GM04503 (cell line): ENCODE data around the gene CYP4V2.

ENCODE experiments used
- DNase-seq: peaks from one replicate; pipeline ENCODE4 v3.0.0-alpha.2; 2012; ENCODE audit warnings: low read depth

CYP4V2 gene

DNA sequence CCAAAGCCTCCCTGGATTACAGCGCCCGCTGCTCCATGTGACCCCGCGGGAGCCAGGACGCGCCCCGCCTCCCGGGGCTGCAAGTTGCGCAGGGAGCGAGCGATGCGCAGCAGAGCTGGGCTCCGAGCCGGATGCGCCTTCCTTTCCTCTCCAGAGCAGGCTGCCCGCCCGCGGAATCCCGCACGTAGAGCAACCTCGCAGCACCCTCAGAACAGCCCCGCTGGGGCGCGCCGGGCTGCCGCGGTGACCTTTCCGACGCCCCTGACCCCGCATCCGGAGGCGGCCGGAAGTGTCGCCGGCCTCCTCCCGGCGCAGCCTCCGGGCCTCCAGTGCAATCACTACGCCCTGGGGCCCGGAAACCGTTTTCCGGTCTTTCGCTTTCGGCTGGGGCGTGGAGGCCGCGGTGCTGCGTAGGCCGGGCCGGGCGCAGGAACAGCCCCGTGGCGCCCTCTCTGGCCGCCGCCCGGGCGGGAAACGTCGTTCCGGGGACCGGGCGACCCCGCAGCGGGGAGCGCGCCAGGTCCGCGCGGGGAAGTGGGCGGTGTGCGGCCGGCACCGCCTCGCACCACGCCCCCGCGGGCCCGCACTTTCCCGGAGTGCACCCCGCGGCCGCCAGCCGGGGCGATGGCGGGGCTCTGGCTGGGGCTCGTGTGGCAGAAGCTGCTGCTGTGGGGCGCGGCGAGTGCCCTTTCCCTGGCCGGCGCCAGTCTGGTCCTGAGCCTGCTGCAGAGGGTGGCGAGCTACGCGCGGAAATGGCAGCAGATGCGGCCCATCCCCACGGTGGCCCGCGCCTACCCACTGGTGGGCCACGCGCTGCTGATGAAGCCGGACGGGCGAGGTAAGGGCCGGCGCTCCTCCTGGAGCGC lies at the start of gene CYP4V2:
Gene CYP4V2, plus strand, starts transcription at position 368 of the 866 bp plus-strand sequence. Its CDS starts 257 bp downstream, at position 625.
- no peak for DNase-seq

DNA sequence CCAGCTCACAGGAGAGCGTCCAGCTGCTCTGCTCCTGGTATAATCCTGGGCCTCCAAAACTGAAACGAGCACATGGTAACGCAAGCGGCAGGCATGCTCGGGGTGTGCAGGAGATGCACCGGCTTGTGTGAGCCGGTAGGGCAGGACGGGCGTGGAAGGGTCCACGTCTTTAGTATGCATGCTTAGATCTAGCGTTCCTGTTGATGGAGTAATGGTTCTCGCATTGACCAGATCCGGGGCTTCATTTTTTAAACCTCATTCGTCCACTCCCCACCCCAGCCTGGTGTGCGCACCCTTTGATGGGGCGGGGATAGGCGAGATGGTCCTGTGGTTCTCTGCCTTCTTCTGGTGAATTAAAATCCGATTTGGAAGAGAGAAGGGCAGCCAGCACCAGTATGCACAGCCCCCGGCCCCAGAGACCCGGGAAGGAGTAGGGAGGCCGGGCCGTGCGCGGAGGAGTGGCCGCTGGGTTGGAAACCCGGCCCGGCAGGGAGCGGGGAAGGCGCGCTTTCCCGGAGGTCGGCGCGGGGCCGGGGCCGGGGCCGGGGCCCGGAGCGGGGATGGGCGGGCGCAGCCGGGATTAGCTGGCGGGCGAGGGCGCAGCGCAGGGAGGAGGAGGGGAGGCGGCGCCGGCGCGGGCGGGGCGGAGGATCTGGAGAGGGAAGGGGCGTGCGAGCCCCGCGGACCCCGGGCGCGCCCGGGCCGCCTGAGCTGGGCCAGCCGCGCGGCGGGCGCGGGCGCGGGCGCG lies 47.0 kb upstream of the CYP4V2 start:
- no peak for DNase-seq

DNA sequence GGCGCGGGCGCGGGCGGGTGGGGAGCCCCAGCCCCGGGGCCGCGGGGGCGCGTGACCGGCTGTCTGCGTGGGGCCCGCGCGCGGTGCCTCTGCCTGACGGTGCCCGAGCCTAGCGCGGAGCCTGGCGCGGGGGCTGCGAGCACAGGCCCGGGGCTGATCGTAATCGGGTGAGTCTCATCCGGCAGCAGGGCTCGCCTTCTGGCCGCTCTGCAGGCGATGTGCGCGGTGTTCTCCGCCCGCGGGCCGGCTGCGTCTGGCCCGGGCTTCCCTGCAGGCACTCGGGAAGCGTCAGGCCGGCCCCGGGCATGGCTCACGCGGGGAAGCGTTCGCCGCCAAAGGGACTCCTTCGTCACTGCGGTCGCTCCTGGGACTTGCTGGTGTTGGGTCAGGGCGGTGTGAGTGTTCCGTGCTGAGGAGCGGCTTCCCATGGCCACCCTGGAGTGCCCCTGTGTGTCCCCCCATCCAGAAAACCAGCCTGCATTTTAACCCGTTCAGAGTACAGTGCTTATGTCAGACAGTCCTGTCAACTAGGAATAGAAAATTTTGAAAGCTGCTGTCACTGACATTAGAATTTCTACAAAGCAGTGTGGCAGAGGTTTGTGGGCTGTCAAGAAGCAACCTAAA lies 46.3 kb upstream of the CYP4V2 start:
- no peak for DNase-seq

DNA sequence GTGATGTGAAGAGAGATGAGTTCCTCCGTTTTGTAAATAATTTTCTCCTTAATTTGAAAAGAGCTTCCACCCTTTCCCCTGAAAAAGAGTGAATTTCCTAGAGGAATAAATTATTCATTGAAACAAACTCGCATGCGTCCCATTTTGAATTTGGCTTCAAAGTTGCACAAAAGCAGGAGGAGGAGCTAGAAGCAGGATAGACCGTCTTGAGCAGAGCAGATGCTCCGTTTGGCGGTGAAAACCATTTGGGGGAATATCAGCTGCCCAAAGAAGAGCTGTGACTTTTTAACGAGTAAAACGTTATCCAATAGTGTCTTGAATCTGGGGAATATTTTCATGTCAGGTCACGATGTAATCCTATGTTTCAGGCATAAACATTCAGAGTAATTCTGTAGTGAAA lies 44.9 kb upstream of the CYP4V2 start:
- no peak for DNase-seq

DNA sequence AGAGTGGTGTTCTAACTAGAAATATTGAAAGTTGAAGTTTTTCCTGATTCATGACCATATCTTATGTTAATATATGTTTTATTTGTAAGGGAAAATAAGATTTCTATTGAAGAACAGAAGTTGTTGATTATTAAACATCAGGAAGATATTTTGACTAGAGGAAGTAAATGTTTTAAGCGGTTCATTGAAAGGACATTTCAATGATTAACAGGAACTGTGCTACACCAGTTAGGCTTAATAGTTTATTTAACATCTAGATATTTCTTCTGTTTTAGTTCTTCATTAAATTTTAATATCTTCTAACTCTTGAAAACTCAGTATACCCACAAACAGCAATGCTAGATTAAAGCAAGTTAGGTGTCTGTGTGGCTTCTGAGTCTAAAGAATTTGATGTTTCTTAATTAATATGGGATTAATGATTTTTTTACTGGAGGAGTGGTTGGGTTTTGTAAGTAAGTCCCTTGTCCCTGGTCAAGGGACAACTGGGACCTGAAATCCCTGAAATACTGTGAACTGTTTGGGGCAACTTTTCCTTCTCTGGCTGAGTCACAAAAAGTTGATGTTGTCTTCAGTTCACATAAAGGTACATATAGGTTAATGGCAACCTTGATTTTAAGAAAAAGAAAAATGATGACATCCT lies 42.9 kb upstream of the CYP4V2 start:
- DNase-seq, result no peak

DNA sequence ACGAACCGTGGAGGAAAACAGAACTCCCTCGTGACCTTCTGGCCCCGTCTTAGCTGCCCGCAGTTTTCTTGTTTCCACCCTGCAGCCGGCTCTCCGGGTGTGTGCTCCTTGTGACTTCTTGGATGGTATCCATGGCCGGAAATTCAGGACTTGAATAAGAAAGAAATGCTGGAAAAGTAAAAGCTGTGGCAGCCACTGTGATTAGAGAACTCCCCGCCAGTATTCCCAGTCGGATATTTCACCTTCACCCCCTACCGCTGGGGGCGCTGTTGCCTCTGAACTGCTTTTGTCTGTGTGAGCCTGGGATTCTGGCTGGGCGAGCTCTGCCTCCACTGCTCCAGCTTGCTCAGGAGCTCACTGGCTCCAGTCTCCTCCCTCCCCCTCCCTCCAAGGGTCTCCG lies 41.5 kb upstream of the CYP4V2 start:
- no peak for DNase-seq

DNA sequence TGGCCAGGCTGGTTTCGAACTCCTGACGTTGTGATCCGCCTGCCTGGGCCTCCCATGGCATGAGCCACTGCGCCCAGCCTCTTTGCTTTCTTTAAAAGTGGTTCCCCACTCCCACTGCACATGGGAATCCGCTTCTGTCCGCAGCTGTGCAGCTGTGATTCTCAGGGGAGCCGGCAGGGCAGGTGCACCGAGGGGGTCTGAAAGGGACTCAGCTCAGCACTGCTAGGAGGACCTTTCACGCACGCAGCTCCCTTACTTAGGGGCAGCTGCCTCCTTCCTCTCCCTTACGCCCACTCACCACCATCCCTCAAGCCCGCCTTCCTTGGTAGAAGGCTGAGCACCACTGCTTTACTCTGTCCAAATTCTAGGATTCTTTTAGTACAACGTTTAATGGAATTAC lies 40.4 kb upstream of the CYP4V2 start:
- no peak for DNase-seq

DNA sequence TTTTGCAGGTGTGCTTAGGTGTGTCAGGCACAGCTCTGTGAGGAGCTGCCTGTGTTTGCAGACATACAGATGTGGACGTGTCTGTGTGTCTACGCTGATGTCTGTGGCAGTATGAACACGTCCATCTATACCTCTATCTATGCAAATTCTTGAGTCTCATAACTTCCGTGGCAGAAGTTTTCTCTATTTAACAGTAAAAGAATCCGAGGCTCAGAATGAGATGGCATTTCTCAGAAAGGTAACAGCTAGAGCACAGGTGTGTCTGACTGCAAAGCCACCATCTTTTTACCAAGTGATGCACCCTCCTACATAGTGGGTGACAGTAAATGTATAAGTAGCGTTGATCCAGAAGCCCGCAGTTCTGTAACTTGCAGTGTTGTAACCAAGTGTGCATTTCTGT lies 39.9 kb upstream of the CYP4V2 start:
- no peak for DNase-seq

DNA sequence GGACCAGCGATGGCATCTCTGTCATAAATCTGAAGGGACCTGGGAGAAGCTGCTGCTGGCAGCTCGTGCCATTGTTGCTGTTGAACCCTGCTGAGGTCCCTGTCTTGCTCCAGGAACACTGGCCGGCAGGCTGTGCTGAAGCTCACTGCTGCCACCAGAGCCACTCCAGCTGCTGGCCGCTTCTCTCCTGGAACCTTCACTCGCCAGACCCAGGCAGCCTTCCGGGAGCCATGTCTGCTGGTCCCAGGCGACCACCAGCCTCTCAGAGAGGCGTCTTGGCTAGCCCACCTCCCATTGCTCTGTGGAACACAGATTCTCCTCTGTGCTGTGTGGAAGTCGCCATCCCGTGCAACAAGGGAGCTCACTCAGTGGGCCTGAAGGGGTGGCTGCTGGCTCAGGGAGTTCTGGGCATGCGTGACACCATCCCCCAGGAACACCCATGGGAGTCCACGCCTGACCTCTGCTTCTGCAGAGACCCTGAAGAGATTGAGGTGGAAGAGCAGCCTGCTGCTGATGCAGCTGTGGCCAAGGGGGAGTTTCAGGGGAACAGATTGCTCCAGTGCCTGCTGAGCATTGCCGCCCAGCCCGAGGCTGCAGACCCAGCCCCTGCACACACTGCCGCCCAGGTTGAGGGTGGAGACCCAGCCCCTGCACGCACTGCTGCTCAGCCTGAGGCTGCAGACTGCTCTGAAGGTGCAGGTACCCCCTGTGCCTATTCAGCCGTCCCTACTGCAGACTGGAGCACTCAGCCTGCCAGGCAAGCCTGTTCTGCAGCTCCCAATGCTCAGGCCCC lies 33.1 kb upstream of the CYP4V2 start:
- DNase-seq, result no peak

DNA sequence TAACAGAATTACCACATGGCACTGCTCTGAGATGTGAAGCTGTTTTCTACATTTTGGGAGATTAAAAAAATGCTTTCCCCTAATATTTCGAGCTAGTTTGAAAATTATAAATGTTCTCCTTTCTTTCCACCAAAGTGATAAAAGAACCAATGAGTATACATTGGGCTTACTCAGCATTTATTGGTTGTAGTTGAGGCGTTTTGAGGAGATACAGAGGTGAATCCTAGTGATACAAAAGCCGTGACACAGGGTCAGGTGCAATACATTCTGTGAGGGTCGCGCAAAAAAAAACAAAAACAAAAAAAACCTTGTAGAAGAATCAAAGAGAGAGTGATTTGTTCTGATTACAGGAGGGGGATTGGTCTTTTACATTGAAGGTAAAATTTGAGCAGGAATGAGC lies 32.4 kb upstream of the CYP4V2 start:
- DNase-seq, result no peak

DNA sequence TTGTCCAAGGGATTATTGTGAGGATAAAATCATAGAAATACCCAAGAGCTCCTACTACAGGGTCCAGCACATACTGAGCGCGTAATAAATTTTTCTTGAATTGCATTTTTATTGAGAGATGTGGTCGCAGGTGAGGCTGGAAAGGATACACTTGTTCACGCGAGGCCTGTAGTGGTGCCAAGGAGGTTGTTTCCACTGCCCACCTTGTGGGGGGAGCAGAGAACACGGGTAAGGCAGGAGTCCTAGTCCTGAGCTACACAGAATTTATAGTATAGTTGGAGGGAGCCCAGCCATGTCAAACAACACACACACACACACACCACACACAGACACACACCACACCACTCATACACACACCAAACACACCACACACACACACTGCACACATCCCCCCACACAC lies 31.8 kb upstream of the CYP4V2 start:
- no peak for DNase-seq

DNA sequence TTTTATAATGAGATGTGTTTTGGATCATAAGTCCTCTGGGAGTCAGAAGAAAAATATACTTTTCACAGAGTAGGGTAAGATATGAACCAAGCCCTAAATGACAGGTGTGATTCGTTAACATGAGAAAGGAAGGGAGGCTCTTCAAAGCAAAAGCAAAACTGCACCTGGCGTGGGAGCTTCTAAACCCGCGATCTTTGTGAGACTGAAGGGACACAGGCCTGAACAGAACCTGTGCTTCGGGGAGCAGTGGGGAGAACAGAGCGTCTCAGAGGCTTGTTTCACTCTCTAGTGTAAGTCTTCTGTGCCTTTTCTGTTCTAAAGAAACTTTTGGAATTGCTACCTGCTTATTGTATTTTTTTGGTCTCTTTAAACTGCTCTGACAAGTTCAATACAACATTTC lies 30.2 kb upstream of the CYP4V2 start:
- DNase-seq, result no peak

DNA sequence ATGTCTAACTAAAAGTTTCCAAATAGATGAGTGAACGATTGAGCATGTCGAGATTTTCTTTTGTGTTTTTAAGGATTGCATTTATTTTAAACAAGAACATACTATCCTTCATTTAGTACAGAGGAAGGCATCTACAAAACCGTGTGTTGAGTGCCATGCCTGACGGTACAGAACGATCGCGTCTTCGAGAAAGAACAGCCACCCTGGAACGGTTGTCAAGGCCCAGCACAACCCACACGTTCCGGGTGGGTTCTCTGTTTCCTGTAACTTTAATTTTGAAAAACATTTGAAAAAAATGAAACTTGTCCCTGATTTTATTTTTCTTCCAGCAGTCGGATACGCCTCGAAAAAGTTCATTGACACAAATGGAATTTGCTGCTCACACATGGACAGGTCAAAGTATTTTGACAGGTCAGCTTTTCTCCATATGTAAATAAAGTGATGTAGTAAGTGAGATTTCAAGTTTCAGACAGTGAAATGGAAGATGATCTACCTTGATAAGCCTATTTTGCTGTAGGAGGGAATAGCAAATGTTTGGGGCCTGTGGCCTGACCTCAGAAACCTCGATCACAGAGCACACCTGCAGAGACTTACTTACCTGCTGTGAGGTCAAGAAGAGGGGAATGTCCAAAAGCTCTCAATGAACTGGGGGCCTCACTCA lies 24.4 kb upstream of the CYP4V2 start:
- DNase-seq, result no peak

DNA sequence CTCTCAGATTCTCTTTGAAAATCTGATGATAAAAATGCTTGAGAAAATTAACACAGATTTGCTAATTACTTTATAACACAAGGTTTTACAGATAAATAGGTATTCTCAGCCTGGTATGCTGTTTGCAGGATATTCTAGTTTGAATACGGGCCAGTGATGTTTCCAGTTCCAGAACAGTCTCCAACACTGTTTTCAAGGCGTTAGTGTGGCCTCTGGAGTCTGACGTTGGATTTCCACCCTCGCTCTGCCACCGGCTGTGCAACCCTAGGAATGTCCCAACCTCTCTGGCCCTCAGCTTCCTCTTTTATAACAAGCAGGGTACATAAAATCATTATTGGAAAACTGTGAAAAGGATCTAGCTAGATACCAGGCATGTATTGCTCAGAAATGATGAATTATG lies 23.8 kb upstream of the CYP4V2 start:
- DNase-seq, result no peak

DNA sequence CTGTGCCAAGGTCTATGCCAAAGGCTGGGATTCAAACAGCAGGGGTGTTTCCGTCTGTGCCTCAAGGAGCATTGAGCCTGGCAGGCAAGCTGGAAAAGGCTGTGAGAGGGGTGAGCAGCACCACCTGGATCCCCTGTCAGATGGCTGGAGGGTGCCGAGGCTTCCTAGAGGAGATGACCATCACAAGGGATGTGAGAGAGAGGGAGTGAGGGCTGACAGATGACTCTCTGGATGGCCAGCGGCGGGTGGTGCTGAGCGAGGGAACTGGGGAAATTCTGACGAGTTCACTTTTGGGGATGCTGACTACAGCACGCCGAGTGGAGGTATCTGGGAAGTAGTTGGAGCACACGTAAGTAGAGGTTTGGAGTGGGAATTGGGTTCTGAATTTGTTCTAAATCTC lies 22.6 kb upstream of the CYP4V2 start:
- DNase-seq, result no peak

DNA sequence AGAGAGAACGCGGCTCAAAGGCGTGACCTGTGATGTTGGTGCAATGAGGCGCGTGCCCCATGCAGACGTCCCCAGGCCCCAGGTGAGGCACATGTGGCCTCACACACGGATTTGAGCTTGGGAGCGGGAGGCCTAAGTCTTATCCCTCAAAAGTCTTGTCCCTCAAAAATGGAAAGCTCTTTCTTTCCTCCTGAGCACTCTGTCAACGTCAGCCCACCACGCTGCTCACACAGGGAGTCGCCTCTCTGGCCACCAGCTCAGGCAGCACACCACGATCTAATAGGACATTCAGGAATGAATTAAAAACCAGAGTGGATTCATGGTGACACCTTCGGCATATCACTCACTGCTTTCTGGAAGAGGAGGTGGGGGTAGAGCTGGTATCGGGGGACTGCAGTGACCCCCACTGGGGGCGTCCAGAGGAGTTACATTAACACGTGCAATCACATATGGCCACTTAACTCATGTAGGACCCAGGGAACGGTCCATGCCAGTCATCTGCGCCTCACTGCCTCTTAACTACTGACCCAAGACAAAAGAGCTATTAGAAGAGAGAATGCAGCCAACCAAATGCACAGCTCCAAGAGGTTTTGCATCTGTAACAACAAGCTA lies 21.9 kb upstream of the CYP4V2 start:
- no peak for DNase-seq

DNA sequence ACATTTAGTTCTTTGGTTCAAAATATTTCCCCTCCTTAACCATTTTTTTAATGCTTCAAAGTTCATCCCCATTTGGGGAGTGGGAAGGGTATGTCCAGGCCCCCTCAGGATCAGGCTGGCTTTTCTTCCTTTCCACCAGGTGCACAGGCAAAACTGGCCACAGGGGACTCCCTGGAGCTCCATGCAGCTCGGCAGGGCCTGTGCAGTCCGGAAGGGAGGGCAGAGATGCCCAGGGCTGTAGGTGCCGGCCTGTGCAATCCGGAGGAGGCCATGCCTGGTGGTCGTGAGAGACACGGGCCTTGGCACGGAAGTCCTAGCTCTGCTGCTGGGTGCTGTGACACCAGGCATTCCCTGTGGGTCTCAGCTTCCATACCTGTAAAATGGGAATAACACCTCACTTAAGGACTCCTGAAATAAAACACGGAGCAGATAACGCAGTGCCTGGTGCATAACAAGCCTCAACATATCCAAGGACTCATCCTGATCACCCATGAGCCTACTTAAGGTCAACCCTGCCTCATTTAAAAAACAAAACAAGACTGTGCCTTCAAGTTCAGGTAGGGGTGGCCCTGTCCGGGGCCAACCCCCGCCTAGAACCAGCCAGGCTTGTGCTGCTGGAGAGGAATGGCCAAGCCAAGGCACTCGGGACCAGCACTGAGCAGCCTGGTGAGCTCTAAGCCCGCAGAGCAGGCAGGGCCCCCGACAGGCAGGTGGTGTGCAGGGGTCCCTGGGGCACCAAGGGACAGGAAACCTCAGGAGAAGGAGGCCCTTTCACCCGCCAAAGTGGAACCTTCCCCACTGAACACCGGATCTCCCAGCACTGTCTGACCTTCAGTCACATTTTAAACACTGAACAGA lies 21.2 kb upstream of the CYP4V2 start:
- DNase-seq, result no peak

DNA sequence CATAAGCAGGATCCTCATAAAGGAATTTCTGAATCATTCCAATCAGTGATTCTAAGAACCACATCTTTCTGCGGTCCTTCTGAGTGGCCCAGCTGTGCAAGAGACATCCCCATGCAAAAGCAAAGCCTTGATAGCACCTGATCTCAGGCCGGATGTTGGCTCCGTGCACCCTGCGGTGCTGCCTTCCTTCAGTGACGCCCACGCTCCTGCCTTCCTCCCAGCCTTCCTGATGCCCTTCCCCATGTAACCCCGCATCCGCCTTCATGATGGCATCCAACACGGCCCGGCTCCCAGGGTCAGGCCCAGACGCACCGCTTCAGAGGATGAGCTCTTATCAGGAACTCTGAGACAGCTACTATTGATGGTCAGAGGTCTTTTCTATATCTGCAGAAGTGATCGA lies 20.4 kb upstream of the CYP4V2 start:
- DNase-seq, result no peak

DNA sequence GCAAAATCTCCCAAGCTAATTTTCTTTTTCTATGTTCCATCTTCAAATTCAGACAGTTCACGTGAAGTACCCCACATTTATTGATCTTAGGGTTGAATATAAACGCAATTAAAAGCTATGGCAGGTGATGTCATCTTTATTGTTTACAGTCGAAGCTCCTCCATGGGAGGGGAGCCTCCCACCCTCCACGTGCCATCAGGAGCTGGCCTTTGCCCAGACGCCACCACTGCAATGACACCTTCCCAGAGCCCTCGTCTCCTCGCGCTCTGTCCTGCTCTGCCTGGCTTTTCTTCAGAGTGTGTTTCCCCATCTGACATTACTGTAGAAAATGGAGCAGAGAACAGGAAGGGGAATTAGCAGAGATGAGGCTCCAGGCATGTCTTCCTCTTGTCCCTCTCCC lies 18.8 kb upstream of the CYP4V2 start:
- DNase-seq, result no peak

DNA sequence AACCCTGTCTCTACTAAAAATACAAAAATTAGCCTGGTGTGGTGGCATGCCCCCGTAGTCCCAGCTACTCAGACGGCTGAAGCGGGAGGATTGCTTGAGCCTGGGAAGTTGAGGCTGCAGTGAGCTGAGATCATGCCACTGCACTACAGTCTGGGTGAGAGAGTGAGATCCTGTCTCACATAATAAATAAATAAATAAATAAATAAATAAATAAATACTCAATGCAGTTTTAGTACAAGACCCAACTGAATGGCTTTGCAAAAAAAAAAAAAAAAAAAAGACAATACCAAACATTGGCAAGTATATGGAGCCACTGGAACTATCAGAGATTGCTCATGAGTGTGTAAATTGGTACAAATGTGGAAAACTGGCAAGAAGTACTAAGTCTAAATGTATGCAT lies 3.3 kb upstream of the CYP4V2 start:
- DNase-seq, result no peak
